Parathyroid adenoma (tissue), 2 donors: ENCODE results near the gene ABCD1.

Experiments used
- H2AFZ ChIP-seq: fragments of 300-600 bp; sonication (generic); one replicate; pipeline ENCODE4 v1.7.0; 2017; ENCODE audit warnings: antibody characterized with exemption, mild to moderate bottlenecking
- H3K27ac ChIP-seq: fragments of 300-600 bp; sonication (generic); one replicate; pipeline ENCODE4 v1.7.0; 2017
- H3K27me3 ChIP-seq: fragments of 300-600 bp; sonication (generic); one replicate; pipeline ENCODE4 v1.7.0; 2017; ENCODE audit warnings: low read length; ENCODE audit not compliant: control insufficient read depth, insufficient read depth
- H3K36me3 ChIP-seq: fragments of 300-600 bp; sonication (generic); one replicate; pipeline ENCODE4 v1.7.0; 2017; ENCODE audit warnings: low read length; ENCODE audit not compliant: control insufficient read depth, insufficient read depth
- H3K4me1 ChIP-seq: fragments of 300-600 bp; sonication (generic); one replicate; pipeline ENCODE4 v1.7.0; 2017; ENCODE audit warnings: control low read depth
- H3K4me2 ChIP-seq: fragments of 300-600 bp; sonication (generic); one replicate; pipeline ENCODE4 v1.7.0; 2017; ENCODE audit warnings: low read length
- H3K4me3 ChIP-seq: fragments of 300-600 bp; sonication (generic); one replicate; pipeline ENCODE4 v1.7.0; 2017; ENCODE audit warnings: low read depth, low read length
- H3K79me2 ChIP-seq: fragments of 300-600 bp; sonication (generic); one replicate; pipeline ENCODE4 v1.7.0; 2017; ENCODE audit warnings: control low read depth
- H3K9ac ChIP-seq: fragments of 300-600 bp; sonication (generic); one replicate; pipeline ENCODE4 v1.7.0; 2017; ENCODE audit warnings: mild to moderate bottlenecking
- H3K9me3 ChIP-seq: fragments of 300-600 bp; sonication (generic); one replicate; pipeline ENCODE4 v1.7.0; 2017; ENCODE audit warnings: low read length; ENCODE audit not compliant: control insufficient read depth
- TF ChIP-seq, protein P1 (sequence below): fragments of 300-600 bp; sonication (generic); IDR thresholded peaks from one replicate; pipeline ENCODE4 v1.7.0; 2017; ENCODE audit warnings: antibody characterized with exemption, mild to moderate bottlenecking
- donor health status: primary hyperparathyroidism.

ABCD1 gene

DNA sequence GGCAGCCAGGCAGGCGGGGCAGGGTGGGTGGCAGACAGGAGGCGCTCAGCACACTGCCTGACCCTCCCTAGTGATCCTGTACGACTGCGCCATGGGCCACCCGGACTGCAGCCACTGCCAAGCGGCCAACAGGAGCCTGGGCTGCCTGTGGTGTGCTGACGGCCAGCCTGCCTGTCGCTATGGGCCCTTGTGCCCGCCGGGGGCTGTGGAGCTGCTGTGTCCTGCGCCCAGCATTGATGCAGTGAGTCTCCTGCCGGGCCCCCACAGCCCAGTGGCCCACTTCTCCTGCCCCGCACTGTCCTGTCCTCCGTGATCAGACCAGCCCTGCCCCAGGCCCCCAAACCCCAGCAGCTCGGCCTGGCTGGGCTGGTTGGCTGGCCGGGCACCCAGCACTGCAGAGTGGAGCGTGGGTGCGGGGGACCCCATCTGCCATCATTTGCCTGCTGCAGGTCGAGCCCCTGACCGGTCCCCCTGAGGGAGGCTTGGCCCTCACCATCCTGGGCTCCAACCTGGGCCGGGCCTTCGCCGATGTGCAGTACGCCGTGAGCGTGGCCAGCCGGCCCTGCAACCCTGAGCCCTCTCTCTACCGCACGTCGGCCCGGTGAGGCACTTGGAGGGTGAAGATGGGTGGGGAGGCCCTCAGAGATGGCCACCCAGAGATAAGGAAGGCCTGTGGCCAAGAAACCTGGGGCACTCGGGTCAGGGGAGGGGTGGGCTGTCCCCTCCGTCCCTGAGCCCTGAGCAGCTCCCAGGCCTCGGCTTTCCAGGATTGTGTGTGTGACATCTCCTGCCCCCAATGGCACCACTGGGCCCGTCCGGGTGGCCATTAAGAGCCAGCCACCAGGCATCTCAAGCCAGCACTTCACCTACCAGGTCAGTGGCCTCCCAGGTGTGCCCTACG, 47.0 kb downstream of the ABCD1 start:
- H3K36me3 ChIP-seq = no peaks in the 10 kb centered on the region
- H3K4me1 ChIP-seq = no peaks in the 10 kb centered on the region
- H3K4me2 ChIP-seq = no peak overlapping the region
- TF ChIP-seq, protein P1, sequence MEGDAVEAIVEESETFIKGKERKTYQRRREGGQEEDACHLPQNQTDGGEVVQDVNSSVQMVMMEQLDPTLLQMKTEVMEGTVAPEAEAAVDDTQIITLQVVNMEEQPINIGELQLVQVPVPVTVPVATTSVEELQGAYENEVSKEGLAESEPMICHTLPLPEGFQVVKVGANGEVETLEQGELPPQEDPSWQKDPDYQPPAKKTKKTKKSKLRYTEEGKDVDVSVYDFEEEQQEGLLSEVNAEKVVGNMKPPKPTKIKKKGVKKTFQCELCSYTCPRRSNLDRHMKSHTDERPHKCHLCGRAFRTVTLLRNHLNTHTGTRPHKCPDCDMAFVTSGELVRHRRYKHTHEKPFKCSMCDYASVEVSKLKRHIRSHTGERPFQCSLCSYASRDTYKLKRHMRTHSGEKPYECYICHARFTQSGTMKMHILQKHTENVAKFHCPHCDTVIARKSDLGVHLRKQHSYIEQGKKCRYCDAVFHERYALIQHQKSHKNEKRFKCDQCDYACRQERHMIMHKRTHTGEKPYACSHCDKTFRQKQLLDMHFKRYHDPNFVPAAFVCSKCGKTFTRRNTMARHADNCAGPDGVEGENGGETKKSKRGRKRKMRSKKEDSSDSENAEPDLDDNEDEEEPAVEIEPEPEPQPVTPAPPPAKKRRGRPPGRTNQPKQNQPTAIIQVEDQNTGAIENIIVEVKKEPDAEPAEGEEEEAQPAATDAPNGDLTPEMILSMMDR = no peak
- H3K27me3 ChIP-seq = no peaks in the 10 kb centered on the region
- H2AFZ ChIP-seq = no peak overlapping the region
- H3K9me3 ChIP-seq = no peaks in the 10 kb centered on the region
- H3K9ac ChIP-seq = no peak overlapping the region
- no peak overlapping the region for H3K27ac ChIP-seq
- H3K4me3 ChIP-seq = no peak overlapping the region
- H3K79me2 ChIP-seq = no peaks in the 10 kb centered on the region

DNA sequence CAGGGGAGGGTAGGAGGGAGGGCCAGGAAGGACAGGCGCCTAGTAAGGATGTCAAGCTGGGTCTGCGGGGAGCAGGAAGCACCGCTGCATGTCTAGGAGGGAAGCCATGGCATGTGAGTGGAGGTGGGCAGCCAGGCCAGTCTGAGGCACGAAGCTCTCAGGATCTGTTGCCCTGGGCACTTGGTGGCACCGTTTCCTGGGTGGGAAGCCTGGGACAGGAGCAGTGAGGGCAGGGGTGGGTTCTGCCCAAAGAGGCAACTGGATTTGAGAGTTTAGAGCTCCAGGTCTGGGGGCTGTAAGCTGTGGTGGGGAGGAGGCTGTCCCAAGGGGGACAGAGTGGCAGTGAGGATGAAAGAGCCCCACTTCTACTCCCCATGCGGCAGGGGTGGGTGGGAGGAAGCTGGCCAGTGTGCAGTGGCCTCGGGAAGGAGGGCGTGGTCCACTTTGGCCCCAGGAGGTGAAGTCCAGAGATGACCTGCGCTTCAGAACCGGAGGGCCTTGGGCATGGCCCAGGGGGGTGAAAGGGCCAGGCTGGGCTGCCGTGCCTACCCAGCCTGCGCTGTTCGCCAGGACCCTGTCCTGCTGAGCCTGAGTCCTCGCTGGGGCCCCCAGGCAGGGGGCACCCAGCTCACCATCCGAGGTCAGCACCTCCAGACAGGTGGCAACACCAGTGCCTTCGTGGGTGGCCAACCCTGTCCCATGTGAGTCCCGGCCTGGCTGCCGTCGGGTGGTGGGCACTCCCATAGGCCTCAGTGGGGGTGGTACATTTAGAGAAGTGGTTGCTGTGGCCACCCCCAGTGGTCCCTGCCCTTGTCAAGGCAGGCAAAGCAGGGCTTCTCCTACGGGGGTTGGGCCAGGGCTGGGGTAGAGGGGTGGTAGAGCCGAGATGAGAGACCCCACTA, 47.9 kb downstream of the ABCD1 start:
- Histone ChIP-seq H3K4me1 (no peaks in the 10 kb centered on the region), H3K9ac (no peak overlapping the region), H3K36me3 (no peaks in the 10 kb centered on the region), H3K27ac (no peak overlapping the region), H3K9me3 (no peaks in the 10 kb centered on the region), H3K79me2 (no peaks in the 10 kb centered on the region), H3K4me2 (no peak overlapping the region), H2AFZ (no peak overlapping the region), H3K4me3 (no peak overlapping the region), H3K27me3 (no peaks in the 10 kb centered on the region)
- TF ChIP-seq, protein P1 = no peak

GRCh38 chrX:153773218-153773611, 48.6 kb downstream of the ABCD1 start:
- no peak overlapping the region for H2AFZ ChIP-seq
- TF ChIP-seq, protein P1 = no peak
- H3K27me3 ChIP-seq = no peaks in the 10 kb centered on the region
- no peaks in the 10 kb centered on the region for H3K9me3 ChIP-seq
- no peaks in the 10 kb centered on the region for H3K36me3 ChIP-seq
- no peak overlapping the region for H3K27ac ChIP-seq
- no peak overlapping the region for H3K4me3 ChIP-seq
- H3K4me1 ChIP-seq = no peaks in the 10 kb centered on the region
- H3K4me2 ChIP-seq = no peak overlapping the region
- no peak overlapping the region for H3K9ac ChIP-seq
- no peaks in the 10 kb centered on the region for H3K79me2 ChIP-seq

- Histone ChIP-seq H3K4me2 (no peak overlapping the region), H3K36me3 (no peaks in the 10 kb centered on the region), H3K79me2 (no peaks in the 10 kb centered on the region), H3K4me3 (no peak overlapping the region), H3K9me3 (no peaks in the 10 kb centered on the region), H3K27ac (no peak overlapping the region), H3K4me1 (no peaks in the 10 kb centered on the region), H2AFZ (no peak overlapping the region), H3K27me3 (no peaks in the 10 kb centered on the region), H3K9ac (no peak overlapping the region)
- TF ChIP-seq, protein P1 = no peak
Measured at GRCh38 chrX:153773741-153774575, 49.3 kb downstream of the ABCD1 start.
